ENCODE measurements around the gene VAMP2.
A peak's percentile ranks its signal among the peaks of the same experiment; 100 is the strongest.

VAMP2 gene

DNA sequence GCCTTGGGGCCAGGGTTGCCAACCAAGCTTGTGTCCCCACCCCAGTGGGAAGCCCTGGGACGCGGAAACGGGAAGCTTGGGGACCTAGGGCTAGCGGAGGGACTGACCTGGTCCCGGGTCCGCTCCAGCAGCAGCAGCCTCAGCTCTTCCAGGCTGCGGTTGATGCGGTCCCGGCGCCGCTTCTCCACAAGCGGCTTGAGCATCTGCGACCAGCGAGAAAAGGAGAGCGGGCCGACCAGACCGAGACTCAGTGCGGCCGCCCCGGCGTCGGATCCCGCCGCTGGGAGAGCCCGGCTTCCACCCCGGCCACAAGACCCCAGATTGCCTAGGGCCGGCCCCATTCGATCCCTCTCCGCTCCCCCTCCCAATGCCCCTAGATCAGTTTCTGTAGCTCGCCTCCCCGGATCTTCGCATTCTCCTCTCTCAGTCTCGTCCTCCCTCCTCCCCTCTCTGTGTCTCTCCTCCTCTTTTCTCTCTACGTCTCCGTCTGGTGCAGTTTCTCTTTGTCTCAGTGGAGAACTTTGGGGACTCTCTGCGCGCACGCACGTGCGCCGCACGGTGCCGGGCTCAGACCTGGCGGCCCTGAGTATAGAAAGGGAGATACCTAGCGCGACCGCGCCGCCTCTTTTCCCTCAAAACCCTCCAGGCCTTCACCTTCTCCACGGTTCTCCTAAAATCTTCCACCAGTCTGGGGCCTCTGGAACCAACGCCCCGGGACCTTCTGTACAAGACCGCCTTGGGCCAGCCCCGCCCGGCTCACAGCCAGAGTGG is 39.6 kb downstream of the VAMP2 start:
- no peak for DNase-seq (ENCODE audit: low read depth in 2 of 2)

GRCh38 chr17:8122422-8122923 is 40.3 kb downstream of the VAMP2 start:
- DNase-seq (ENCODE audit: low read depth in 2 of 2), result no peak

DNA sequence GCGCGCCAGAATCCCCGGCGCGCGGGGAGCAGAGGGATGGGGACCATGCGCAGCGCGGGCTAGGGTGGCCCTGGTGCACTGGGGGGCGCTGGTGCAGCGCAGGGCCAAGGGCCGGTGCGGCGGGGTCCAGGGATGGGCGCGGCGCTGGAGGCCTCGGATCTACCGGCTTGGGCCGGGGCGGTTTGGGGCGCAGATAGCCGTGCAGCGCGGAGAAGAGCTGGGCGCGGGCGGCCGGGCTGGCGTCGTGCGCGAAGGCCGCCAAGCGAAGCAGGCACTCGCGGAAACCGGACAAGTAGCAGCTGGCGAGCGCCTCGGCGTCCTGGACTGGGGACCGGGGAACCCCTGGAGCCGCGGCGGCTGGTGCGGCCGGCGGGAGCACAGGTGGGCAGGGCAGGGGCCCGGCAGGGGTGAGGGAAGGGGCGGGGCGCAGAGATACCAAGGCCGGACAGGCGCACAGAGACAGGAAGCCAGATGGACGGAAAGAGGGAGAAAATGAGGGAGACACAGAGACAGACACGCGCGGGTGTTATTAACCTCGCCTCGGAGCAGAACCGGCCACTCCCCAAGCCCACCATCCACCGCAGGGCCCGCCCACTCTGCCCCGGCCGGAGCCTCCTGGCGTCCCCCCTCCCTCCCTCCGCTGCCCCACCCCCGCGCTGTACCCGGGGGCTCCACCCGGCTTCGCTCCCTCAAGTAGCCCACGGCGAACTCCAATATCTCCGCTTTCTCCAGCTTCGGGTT is 40.9 kb downstream of the VAMP2 start:
- DNase-seq (ENCODE audit: low read depth in 2 of 2), result no peak

GRCh38 chr17:8121407-8121680 is 41.4 kb downstream of the VAMP2 start:
- no peak for DNase-seq (ENCODE audit: low read depth in 2 of 2)

DNA sequence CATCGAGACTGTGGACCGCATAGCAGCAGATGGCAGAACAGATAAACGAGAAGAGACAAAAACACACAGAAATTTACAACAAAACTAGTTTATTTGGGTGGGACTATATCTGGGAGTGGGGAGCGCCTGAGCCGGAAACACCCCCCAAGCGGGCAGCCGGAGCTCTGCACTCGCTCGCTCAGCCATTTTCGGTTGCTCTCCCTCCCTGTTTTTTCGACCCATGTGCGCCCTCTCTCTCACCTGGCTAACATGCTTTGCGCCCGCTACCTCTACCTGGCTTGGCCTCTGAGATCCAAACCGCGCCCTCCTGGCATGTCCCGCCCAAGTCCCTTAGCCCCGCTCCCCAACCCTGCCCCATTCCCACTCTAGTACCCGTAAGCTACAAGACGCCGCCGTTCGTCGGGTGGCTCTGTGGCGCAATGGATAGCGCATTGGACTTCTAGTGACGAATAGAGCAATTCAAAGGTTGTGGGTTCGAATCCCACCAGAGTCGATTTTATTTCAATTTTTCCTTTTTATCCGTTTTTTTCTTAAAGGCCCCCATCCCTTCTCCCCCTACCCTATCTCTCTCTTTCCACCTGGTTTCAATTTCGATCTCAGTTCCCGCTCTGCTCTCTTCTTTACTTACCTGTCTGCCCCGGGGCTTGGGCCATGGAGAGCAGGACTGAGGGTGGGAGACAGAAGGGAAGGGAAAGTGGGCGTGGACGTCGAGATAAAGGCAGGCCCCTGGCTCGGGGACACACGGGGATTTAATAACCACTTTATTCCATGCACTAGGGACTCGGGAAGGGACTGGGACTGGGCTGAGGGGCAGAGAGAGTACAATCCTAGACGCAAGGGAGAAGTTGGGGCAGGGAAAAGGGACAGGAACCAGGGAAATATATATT is 42.0 kb downstream of the VAMP2 start:
- peak; percentile 42 to 50 for DNase-seq (ENCODE audit: low read depth in 2 of 2)

GRCh38 chr17:8119581-8120519 is 42.9 kb downstream of the VAMP2 start:
- DNase-seq (ENCODE audit: low read depth in 2 of 2), result peak; percentile 84 to 85

GRCh38 chr17:8118769-8119580 is 43.8 kb downstream of the VAMP2 start:
- peak; percentile 56 to 65 for DNase-seq (ENCODE audit: low read depth in 2 of 2)

DNA sequence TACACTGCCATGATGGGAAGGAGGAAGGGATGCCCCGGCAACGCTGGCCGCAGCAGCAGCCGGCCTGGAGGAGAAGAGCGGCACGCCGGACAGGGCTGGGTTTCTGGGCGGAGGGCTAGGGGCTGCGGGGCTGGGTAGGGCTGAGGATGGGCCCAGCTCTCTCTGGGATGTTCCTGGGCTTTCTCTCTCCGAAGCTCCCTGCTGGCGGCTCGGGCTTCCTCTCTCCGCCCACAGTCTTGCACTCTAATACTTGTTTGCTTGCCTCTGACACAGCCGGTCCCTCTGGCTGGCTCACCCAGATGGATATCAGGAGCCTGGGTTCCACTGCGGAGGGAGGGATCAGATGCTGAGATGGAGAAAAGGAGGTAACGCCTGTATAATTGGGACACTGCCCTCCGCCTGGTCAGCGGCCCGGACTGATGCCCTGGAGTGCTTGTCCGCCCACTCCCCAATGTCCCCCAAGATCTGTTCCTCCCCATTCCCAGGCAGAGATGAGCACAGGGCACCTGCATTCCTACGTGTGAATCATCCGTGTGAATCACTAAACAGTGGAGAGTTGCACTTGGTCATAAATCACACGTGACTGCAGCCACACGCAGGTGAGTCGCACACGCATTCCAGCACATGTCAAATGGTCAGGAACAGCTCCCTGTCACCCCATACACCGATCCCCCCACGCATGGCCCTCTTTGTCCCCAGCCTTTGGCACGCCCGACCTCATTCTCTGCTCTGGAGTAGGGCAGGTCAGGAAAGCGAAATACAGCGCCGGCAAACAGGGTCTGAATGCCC is 44.6 kb downstream of the VAMP2 start, which contains the start of gene ALOXE3:
Gene ALOXE3 (minus strand): TSS at position 535 of the 789 bp plus-strand sequence. CDS start 524 bp downstream, at position 11.
- no peak for DNase-seq (ENCODE audit: low read depth in 2 of 2)

DNA sequence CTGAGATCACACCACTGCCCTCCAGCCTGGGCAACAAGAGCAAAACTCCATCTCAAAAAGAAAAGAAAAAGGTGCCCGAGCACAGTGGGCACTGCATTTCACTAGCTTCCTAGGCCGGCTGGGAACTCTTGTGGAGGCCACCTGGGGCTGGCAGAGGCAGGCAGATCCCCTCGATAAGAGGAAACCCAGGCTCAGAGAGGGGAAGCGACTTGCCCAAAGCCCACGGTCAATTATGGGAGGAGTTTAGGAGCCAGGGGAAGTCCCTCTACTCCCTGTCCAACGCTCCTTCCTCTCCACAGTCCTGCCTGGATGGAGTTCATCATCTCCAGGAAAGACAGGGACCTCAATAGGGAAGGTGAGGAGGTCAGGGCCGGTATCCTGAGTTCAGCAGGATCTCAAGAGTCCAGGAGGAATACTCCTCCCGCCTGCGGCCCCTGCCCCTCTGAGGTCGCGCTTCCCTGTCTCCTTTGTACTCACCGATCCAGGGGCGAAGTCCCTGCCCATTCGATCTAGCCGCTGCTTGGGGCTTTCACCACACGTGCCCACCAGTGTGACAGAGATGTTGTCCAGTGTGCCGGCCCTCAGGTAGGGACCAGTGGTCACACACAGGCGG is 45.3 kb downstream of the VAMP2 start:
- DNase-seq (ENCODE audit: low read depth in 2 of 2), result no peak

DNA sequence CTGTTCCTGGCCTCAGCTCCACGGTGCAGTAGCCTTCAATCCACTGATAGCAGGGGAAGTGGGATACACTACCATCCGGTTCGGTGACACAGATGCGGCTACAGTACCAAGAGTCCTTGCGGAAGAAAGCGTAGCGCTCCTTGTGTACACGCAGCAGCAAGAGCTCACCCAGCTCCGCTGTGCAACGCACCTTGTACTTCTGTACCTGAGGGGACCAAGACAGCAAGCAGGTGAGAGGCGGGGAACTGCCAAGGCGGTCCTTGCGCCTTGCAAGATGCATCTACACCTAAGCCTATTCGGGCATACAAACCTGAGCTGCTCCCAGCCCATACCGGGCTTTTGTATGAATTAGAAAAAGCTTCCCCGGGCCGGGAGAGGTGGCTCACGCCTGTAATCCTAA is 46.0 kb downstream of the VAMP2 start:
- no peak for DNase-seq (ENCODE audit: low read depth in 2 of 2)

- no peak for DNase-seq (ENCODE audit: low read depth in 2 of 2)
Measured at GRCh38 chr17:8110907-8111306, 51.8 kb downstream of the VAMP2 start.

GRCh38 chr17:8110456-8110804 is 52.3 kb downstream of the VAMP2 start:
- DNase-seq (ENCODE audit: low read depth in 2 of 2), result no peak

DNA sequence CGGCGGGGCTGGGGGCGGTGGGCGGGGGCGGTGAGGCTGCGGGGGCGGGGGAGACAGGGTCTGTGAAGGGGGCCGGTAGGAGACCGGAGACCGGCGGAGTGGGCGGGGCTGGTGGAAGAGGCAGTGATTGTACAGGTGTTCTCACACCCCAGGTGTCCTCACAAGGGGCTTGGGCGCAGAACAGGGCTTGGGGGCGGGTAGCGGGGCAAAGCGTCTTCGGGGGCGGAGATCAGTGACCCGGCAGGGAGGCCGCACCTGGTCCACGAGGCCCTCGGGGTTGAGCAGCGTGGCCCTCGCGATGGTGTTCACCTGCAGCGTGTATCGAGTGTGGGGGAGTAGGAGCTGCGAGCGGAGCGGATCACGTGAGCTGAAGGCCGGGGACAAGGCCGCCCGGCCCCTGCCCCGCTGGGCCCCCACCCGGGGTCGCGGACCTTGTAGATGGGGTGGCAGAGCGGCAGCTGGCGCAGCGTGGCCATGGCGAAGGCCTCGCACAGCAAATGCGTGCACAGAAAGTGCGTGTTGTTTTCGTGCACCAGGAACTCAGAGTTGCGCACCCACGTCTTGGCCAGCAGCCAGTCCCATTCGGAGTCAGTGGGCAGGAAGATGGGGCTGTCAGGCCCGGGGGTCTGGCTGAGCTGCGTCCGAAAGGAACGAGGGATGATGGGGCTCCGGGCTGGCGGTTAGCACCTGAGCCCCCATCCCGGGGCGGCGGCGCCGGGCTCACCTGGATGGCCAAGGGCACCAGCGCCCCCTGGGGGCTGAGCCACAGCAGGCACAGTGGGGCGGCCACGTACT is 52.9 kb downstream of the VAMP2 start:
- no peak for DNase-seq (ENCODE audit: low read depth in 2 of 2)
